CD1c-positive myeloid dendritic cell (primary cell): ENCODE results near the gene DNASE1L1.

Experiments
- DNase-seq: peaks from one replicate; pipeline ENCODE4 v3.0.0-alpha.2; 2016; ENCODE audit errors: extremely low spot score

Gene DNASE1L1, protein sequence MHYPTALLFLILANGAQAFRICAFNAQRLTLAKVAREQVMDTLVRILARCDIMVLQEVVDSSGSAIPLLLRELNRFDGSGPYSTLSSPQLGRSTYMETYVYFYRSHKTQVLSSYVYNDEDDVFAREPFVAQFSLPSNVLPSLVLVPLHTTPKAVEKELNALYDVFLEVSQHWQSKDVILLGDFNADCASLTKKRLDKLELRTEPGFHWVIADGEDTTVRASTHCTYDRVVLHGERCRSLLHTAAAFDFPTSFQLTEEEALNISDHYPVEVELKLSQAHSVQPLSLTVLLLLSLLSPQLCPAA

DNA sequence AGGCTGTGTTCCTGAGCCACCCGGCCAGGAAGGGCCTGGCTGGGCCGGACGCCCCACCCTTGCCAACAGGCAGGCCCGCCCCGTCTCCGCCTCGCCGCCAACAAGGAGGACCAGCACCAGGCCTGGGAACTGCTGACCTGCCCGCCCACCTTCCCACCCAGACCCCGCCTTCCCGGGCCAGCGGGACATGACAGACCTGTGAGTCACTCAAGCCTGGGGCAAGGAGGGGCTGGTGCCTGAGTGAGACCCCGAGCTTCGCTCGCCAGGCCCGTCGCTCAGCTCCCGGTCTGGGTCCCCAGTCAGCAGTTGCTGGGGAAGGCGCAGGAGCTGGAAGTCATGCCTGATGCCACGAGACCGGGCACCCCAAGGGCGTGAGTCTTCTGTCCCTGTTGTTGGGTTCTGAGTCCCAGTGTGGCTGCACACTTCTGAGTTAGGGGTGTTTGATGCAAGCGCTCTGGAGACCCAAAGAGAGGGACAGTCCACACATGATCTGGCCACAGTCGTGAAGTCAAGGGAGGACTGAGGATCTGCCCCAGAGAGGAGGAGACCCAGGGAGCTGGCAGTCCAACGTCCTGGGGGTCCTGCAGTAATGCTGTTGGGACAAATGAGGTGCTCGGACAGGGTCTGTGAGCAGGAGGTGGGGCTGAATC is at the start of gene DNASE1L1:
Gene DNASE1L1 (minus strand): TSS at position 33 of the 650 bp plus-strand sequence. CDS start 3,686 bp downstream, outside the sequence.
- peak; percentile 87 for DNase-seq

DNA sequence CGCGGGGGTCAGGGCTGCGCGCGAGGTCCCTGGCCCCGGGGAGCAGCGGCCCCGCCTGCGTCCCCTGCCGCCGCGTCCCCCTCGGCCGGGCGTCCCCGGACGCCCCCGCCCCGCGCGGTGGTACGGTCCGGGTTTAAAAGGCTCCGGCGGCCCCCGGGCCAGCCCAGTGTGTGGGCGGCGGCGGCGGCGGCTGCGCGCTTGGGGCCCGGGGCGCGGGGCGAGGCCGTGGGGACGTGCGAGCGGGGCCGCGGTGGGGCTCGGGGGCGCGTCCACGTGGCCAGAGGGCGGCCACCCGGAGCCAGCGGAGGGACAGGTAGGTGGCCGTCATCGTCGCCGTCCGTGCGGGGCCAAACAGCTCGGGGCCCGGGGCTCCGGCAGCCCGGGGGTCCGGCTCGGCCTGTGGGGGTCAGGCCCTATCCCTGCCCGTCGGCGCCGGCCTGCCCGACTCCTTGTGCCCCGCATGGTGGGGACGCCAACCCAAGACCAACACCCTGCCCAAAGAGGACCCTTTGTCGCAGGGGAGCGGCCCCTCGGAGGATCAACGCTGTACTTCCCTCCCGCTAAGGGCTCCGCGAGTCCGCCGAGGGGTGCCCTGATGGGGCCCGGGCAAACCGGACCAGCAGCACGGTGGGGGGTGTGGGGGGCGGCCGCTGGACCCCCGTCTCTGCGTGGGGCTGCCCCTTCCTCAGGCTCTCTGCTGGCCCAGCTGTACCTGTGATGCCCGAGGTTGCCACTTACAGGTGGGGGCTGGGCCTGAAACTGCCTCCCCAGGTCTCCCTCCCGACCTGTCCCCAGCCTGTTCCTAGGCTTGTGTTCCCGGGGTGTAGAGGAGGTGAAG is 49.3 kb upstream of the DNASE1L1 start, which contains the start of gene PLXNA3:
Gene PLXNA3 (plus strand): TSS at position 166 of the 838 bp plus-strand sequence. CDS start 1,903 bp downstream, outside the sequence.
- peak; percentile 71 for DNase-seq

DNA sequence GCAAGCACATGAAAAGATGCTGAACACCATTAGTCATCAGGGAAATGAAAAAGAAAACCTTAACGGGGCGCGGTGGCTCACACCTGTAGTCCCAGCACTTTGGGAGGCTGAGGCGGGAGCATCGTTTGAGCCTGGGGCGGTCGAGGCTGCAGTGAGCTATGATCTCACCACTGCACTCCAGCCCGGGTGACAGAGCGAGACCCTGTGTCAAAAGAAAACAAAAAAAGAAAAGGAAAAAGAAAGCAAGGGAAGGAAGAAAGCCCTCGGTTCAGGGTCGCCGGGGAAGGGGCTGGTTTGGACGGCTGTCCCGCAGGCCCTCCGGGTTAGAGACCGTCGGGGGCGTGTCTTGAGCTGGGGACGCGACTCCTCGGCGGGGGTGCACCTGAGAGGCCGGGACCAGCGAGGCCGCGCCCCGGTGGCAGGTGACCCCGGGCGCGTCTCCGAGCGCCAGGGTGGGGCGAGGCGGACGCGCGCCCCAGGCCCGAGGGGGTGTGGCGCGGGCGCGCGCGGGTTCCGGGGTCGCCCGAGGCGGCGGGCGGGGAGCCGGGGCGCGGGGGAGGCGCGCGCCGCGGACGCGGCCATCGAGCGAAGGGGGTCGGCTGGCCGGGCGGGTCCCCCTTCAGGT is 48.5 kb upstream of the DNASE1L1 start:
- DNase-seq: peak; percentile 45

DNA sequence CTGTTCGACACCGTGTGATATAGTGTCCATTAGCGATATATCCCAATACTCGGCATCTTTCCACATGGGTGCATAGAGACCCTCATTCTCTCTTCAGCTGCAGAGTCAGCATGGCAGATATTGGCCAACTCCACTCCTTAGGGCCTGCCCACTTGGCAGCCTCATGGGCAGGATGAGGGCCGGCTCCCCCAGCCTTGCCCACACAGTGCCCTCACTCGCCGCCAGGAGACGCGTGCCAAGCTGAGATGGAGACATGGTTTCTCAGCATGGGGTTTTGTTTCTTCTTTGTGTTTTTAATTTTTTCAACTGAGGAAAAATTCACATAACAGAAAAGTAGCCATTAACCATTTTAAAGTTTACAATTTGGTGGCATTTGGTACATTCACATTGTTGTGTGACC is 43.8 kb upstream of the DNASE1L1 start:
- no peak for DNase-seq

DNA sequence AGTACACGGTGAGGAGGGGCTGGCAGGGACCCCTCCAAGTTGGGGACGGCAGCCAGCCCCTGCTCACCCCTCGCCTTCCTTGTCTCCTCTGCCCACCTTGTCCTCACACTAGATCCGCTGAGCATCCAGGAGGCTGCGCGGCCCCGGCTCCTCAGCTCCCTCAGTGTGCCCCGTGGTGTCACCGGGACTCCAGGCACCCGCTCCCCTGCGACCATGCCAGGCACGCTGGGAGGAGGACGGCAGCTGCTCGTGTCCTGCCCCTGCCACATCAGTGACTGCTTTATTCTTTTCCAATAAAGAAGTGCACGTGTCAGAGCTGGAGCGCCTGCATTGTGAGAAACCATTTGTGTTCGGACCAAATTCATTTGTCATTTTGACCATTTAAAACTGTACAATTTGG is 41.3 kb upstream of the DNASE1L1 start:
- no peak for DNase-seq

DNA sequence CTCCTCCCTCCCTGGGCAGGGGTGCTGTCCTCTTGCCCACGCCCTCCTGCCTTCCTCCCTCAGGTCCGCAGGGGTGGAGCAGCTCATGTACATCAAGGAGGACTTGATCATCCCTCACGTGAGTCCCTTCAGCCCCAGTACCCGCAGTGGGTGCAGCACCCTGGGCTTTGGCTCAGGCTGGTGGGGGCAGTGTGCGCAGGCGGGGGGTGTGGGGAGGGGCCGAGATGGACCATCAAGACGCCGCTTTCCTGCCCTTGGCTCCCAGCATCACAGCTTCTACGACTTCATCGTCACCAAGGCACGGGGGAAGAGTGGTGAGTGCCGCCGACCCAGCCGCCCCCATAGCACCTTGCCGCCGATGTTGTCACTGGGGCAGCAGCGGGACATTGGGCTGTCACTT is 40.6 kb upstream of the DNASE1L1 start:
- no peak for DNase-seq

DNA sequence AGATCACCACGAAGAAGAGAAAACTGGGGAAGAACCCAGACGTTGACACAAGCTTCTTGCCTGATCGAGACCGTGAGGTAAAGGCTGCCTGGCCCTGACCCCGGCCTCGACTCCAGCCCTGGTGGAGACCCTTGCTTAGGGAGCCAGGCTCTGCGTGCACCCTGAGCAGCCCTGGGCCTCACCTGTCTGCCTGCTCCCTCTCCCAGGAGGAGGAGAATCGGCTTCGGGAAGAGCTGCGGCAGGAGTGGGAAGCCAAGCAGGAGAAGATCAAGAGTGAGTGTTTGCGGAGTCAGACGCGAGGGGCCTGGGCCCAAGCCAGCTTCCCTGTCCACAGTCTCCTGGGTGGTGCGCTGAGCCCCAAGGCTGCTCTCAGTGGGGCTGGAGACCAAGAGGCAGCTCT is 39.4 kb upstream of the DNASE1L1 start:
- no peak for DNase-seq

DNA sequence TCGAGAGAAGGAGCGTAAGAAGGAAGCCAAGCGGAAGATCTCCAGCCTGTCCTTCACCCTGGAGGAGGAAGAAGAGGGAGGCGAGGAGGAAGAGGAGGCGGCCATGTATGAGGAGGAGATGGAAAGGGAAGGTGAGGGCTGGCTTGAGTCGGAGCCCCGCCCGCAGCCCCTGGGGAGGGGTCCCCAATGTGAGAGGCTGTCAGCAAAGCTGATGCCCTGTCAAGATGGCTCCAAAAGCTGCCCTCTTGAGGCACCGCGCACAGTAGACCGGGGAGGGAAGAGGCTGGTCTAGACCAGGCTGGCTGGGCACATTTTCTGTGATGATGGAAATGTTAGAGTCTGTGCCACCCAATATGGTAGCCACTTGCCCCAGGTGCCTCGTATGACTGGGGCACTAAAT is 37.4 kb upstream of the DNASE1L1 start:
- no peak for DNase-seq

DNA sequence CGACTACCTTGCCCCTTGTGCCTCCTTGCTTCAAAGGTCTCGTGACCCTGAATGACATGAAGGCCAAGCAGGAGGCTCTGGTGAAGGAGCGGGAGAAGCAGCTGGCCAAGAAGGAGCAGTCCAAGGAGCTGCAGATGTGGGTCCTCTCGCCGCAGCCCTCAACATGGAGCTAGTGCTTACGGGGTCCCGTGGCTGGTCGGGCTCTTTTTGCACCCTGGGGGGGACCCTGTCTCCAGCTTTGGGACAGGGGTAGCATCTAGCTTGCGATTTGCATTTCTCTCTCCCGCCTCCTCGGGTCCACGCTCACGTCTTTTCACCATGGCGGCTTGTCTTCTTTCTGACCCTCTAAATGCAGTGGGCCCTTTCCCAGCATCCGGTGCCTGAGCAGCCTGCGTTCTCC is 36.7 kb upstream of the DNASE1L1 start:
- no peak for DNase-seq

DNA sequence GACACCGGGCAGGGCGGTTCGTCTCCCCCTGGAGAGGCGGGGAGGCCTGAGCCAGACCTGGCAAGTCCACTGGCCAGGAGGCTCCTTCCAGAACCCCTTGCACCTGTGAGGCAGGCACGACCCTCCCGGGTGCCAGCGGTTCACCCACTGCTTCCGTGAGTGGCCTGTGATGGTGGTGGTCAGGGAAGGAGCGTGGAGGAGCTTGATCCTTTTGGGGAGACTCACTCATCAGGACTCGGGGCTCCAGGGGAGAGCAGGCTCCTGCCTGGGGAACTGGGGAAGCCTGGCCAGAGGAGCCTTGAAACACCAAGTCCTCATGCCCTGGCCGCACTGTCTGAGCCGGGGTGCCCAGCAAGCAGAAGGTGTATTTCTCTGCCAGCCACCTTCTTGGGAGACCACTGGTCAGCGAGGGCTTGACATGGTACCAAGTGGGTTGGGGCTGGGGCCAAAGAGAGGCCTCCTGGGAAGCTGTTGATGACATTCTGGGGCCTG is 35.7 kb upstream of the DNASE1L1 start:
- DNase-seq: no peak

DNA sequence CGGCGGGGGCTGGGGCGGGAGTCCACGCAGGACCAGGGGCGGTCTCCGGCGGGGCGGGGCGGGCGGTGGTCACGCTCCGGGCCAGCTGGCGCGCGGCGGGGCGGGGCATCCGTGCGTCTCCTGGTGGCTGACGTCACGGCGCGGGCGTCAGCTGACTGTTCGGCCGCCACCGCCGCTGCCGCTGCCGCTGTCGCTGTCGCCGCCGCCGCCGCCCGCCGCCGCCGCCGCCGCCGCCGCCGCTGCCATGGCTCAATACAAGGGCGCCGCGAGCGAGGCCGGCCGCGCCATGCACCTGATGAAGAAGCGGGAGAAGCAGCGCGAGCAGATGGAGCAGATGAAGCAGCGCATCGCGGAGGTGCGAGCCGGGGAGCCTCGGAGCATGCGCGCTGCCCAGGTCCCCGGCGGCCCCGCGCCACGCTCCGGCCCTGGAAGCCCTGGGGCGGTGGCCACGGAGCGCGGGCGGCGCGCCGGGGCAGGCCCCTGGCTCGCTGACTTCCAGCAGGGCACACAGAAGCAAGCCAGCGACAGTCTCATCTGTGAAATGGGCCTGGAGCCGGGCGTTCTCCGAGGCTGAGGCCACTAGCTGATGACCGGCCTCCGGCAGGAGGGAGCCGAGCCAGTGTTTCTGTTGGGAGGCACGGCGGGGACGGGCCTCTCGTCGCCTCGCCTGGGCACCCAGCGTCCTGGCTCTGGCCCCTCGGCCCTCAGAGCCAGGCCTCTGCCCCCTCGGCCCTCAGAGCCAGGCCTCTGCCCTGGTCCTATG is 35.1 kb upstream of the DNASE1L1 start, which contains the start of gene FAM50A:
Gene FAM50A (plus strand): TSS at position 150 of the 763 bp plus-strand sequence. CDS start 95 bp downstream, at position 245.
- DNase-seq: peak; percentile 81

DNA sequence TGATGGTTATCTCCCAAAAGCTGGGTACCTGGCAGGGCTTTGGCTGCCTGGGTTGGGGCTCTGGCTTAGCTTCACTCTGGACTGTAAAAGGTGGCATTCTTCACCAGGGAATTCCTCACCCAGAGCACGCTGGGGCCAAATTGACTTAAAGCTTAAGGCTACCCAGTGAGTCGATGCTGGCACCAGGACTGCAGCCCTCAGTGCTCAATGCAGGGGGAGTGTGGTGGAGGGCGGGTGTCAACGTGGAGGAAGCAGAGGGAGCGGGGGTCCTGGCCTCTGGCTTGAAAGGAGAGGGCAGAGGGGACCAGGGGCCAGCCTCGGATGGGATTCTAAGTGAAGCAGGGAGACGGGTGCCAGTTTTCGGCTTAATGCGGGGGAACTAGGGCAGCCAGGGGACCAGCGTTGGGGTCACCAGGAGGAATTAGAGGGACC is 34.4 kb upstream of the DNASE1L1 start:
- DNase-seq: no peak

DNA sequence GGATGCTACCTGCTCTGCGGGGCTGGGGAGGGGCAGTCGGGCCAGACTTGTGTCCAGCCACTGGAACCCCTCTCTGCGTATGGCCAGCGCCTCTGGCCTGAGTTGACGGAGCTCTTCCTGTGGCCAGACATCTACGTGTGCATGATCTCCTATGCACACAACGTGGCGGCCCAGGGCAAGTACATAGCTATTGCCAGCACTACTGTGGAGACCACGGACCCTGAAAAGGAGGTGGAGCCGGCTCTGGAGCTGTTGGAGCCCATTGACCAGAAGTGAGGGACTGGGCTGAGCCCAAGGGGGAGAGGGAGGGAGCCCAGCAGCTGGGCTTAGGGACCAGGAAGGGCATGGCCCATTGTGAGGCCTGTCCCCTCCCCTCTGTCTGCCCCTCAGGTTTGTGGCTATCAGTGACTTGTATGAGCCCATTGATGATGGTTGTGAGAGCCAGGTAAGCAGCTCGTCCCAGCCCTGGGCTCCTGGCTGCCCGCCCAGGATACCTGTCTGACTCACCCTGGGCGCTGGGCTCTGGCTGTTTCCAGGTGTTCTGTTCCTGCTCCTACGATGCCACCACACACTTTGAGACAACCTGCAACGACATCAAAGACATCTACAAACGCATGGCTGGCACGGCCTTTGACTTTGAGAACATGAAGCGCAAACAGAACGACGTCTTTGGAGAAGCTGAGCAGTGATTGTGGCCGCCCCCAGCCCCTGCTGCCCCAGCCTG is 33.1 kb upstream of the DNASE1L1 start:
- DNase-seq: no peak

DNA sequence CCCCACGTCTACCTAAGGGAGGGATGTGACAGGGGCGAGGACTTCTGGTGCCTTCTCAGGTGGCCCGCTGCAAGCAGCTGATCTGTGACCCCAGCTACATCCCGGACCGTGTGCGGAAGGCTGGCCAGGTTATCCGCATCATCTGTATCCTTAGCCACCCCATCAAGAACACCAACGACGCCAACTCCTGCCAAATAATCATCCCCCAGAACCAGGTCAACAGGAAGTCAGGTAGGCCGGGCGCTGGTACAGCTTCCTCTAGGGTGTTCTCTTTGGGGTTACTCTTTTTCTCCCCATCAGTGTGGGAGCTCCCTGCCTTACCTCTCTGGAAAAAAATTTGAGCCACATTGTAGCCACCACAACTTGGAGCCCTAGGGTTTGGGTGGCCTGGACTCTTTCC is 32.5 kb upstream of the DNASE1L1 start:
- DNase-seq: no peak

DNA sequence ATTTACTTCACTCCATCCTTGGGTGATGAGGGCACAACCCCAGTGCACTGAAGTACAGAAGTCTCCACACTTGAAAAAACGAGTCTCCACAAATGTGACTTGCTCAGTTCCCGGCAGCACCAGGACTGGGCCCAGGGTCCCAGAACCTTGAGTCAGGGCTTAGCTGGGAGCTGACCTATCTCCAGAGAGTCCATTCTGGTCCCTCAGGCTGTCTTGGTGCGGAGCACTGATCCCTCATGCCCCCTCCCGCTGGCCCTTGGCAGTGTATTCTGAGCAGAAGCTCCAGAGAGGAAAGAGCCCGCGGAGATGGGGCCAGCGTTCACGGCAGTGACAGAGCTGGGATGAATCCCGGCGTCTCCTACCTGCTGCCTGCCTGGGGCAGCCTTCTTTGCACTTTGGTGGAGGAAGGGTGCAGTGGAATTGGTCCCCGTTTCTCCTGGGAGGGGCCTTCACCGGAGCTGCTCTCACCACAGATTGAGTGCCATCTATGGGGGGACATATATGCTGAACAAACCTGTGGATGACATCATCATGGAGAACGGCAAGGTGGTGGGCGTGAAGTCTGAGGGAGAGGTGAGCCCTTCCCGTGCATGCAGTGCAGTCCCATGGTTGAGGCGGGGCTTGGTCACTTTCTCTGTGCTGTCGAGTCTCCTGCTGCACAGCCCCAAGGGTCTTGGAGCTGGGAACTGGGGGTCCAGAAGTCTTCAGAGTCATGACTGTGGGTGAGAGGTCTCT is 31.7 kb upstream of the DNASE1L1 start:
- no peak for DNase-seq

DNA sequence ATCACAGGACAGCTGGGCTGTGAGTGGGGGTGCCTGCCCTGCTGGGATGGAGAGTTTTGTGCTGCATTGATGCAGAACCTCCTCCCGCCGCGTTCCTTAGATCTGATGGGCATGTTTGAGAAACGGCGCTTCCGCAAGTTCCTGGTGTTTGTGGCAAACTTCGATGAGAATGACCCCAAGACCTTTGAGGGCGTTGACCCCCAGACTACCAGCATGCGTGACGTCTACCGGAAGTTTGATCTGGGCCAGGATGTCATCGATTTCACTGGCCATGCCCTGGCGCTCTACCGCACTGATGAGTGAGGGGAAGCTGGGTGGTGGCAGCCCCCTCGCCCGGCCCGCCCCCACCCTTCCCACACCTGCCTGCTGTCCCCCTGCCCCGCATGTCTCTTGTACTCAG is 30.8 kb upstream of the DNASE1L1 start:
- no peak for DNase-seq

DNA sequence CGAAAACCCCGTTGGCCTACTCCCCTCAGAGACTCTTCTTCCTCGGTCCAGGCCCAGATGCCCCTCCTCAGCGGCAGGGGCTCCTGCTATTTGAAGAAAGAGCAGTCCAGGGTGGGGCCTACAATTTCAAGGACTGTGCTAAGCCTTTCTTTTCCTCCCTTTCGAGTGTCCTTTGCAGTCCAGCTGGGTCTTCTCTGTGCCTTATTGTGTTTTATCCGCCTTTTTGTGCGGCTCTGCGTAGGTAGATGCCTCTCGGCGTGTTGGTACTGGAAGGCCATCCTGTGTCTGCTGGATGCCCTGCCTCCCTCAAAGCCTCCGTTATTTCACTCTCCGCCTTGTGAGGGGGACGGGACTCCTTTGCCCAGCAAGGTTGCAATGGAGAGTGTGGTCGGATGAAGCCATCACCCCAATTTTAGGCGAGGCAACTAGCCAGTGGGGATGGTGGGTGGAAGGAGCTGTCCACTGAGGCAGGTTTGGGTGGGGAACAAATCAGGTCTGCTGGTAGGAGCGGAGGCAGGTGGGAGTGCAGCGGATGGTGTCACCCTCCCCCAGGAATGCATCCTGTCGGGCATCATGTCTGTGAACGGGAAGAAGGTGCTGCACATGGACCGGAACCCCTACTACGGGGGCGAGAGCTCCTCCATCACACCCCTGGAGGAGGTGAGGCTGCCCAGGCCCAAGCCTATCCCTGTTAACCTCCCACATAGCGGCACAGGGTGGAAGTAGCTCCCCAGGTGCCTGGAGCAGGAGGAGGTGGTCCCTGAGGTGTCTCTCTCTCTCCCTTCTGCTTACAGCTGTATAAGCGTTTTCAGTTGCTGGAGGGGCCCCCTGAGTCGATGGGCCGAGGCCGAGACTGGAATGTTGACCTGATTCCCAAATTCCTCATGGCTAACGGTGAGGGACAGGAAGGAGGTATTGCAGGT is 29.2 kb upstream of the DNASE1L1 start:
- no peak for DNase-seq

DNA sequence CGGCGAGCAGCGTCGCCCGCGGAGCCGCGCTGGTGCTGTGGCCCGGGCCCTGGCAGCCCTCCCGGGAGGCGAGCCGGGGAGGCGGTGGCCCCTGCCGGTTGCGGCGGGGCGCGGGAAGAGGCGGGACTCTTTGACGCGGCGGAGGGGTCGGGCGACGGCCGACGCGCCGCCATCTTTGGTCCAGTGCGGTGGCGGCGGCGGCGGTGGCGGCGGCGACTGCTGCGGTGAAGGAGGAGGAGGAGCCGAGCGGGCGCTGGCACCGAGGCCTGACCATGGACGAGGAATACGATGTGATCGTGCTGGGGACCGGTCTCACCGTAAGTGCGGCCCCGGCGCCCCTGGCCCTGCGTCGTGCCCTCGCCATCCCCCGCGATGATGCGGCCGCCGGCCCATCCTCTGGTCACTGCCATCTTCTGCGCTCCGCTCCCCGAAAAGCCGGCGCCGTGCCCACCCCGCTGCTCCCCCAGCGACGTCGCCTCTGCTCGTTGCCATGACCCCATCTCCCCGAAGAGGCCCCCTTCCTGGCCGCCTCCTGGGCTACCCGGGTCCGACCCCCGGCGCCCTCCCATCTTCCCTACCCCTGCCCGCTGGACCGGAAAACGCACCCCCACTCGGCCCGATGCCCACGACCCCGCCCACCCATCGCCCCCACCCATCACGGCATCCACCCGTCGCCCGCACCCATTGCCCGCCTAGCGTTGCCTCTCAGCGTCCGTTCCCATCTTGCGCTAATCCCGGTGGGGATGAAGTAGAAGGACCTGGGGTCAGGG is 28.1 kb upstream of the DNASE1L1 start, which contains the start of gene GDI1:
Gene GDI1 (plus strand): TSS at position 172 of the 770 bp plus-strand sequence. CDS start 101 bp downstream, at position 273.
- DNase-seq: peak; percentile 49
